22Rv1 (cell line): Measurements from ENCODE around the gene MYL1.

Source experiments
- ZFX ChIP-seq: fragments of 450-650 bp; IDR thresholded peaks from 2 replicates; pipeline ENCODE4 v1.6.1; 2017; ENCODE audit warnings: antibody characterized with exemption, borderline replicate concordance
- TF ChIP-seq, protein P1 (sequence below): fragments of 450-650 bp; IDR thresholded peaks from 2 replicates; pipeline ENCODE4 v1.5.1; 2017; ENCODE audit warnings: mild to moderate bottlenecking

DNA sequence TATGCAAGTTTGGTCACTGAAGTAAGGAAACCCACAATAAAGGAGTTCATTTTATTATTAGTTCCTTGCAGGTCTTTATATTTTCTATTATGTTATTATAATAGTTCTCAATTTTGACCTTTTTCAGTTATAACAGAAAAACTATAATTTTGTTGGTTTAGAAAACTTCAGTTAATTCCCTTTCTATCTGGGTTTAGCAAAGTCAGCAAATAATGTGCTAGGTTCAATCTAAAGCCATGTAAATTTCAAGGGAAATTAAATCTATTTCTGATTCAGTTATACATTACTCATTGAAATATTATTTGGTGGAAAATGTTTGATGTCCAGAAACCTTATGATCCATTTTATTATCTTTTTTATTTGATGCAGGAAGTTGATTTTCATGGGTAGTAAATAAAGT is 43.7 kb downstream of the MYL1 start:
- TF ChIP-seq, protein P1, sequence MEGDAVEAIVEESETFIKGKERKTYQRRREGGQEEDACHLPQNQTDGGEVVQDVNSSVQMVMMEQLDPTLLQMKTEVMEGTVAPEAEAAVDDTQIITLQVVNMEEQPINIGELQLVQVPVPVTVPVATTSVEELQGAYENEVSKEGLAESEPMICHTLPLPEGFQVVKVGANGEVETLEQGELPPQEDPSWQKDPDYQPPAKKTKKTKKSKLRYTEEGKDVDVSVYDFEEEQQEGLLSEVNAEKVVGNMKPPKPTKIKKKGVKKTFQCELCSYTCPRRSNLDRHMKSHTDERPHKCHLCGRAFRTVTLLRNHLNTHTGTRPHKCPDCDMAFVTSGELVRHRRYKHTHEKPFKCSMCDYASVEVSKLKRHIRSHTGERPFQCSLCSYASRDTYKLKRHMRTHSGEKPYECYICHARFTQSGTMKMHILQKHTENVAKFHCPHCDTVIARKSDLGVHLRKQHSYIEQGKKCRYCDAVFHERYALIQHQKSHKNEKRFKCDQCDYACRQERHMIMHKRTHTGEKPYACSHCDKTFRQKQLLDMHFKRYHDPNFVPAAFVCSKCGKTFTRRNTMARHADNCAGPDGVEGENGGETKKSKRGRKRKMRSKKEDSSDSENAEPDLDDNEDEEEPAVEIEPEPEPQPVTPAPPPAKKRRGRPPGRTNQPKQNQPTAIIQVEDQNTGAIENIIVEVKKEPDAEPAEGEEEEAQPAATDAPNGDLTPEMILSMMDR, result no peak
- no peak for TF ChIP-seq ZFX
